Measurements from ENCODE around the gene KCNQ4.

KCNQ4 gene

DNA sequence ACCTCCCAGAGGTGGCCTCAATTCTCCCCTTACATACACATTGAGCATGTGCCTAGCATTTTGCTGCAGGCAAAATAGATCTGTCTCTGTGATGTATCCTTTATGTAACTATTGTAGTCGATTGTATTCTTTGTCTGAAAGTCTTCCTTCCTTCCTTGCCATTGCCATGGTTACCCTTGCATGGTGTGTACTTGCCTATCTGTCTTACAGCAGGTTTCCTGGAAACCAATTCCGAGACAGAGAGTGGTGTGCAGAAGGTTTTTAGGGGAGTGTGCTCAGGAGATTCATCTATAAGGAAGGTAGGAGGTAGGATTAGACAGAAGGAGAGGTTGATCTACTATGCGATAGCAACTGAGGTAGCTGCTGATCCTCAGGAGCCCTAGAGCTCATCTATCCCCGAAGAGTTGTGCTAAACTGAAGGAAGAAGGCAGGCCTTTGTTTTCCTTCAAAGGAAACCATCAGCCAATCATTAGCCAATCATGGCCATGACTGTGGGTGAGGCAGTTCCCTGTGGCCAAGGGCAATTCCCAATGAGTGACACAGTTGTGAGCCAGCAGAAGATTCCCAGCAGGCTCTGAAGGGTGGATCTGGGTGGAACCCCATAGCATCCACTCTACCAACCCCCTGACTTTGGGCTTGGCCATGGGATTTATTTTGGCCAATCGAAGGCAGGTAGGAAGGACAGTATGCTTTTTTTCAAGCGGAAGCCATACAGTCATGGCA, 63.6 kb downstream of the KCNQ4 start:
- TF ChIP-seq, protein P1, sequence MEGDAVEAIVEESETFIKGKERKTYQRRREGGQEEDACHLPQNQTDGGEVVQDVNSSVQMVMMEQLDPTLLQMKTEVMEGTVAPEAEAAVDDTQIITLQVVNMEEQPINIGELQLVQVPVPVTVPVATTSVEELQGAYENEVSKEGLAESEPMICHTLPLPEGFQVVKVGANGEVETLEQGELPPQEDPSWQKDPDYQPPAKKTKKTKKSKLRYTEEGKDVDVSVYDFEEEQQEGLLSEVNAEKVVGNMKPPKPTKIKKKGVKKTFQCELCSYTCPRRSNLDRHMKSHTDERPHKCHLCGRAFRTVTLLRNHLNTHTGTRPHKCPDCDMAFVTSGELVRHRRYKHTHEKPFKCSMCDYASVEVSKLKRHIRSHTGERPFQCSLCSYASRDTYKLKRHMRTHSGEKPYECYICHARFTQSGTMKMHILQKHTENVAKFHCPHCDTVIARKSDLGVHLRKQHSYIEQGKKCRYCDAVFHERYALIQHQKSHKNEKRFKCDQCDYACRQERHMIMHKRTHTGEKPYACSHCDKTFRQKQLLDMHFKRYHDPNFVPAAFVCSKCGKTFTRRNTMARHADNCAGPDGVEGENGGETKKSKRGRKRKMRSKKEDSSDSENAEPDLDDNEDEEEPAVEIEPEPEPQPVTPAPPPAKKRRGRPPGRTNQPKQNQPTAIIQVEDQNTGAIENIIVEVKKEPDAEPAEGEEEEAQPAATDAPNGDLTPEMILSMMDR (IDR thresholded peaks at IDR 0.05; ENCODE audit: low read depth, low read length, missing control alignments), result no peak
- no peak for DNase-seq (ENCODE audit: low read depth)
- H3K4me3 ChIP-seq (ENCODE audit: low read depth, low read length), result no peak overlapping the region
- in situ Hi-C loops (cut with HindIII; ENCODE audit: low sequenced_read_pairs), result no loop called here

- H3K4me3 ChIP-seq (ENCODE audit: low read depth, low read length), result no peak overlapping the region
- TF ChIP-seq, protein P1 (IDR thresholded peaks at IDR 0.05; ENCODE audit: low read depth, low read length, missing control alignments), result peak; percentile 96
- peak; percentile 49 for DNase-seq (ENCODE audit: low read depth)
- in situ Hi-C loops (cut with HindIII; ENCODE audit: low sequenced_read_pairs), result no loop called here
Measured at GRCh38 chr1:40848530-40849189, 65.1 kb downstream of the KCNQ4 start.

DNA sequence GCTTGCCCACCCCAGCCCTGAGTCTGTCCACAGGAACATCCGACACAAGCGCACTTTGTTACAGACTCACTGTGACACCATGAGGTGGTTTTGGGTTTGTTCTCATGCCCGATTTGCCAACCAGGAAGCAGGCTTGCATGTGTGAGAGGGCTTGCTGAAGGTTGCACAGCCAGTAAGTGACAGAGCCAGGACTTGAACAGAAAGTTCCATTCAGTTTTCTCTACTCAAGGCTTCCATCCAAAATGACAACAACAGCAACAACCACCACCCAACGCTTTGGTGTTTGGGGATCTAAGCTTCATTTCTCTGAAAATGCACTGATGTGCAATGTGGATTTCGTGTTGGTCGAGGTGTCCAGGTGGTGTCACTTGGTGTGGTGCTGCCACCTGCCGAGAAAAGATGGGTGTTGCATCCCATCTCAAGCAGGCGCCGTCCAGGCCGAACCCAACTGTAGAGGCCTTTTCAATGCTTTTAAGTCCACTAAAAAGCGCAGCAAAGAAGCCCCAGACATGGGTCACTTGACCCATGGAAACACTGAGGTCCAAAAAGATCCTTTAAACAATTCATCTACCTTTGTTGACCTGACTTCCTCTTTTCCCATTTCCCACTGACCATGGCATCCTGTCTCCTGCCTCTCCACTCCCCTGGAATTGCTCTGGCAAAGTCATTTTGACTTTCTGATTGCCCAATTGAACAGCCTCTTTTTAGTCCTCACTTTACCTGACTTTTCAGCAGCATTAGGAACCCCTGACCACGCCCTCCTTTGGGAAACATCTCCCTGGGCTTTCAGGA, 66.4 kb downstream of the KCNQ4 start:
- H3K4me3 ChIP-seq (ENCODE audit: low read depth, low read length), result no peak overlapping the region
- in situ Hi-C loops (cut with HindIII; ENCODE audit: low sequenced_read_pairs), result loop anchor here (5.0 kb wide), 2 partner anchors 83 to 107 kb away; no protein-coding TSS in a partner anchor
- peak; percentile 27 for DNase-seq (ENCODE audit: low read depth)
- TF ChIP-seq, protein P1 (IDR thresholded peaks at IDR 0.05; ENCODE audit: low read depth, low read length, missing control alignments), result peak; percentile 86

GRCh38 chr1:40851643-40852042, 68.1 kb downstream of the KCNQ4 start:
- DNase-seq (ENCODE audit: low read depth), result no peak
- TF ChIP-seq, protein P1 (IDR thresholded peaks at IDR 0.05; ENCODE audit: low read depth, low read length, missing control alignments), result no peak
- no peak overlapping the region for H3K4me3 ChIP-seq (ENCODE audit: low read depth, low read length)
- in situ Hi-C loops (cut with HindIII; ENCODE audit: low sequenced_read_pairs), result loop anchor here (5.0 kb wide), 2 partner anchors 84 to 106 kb away; no protein-coding TSS in a partner anchor

DNA sequence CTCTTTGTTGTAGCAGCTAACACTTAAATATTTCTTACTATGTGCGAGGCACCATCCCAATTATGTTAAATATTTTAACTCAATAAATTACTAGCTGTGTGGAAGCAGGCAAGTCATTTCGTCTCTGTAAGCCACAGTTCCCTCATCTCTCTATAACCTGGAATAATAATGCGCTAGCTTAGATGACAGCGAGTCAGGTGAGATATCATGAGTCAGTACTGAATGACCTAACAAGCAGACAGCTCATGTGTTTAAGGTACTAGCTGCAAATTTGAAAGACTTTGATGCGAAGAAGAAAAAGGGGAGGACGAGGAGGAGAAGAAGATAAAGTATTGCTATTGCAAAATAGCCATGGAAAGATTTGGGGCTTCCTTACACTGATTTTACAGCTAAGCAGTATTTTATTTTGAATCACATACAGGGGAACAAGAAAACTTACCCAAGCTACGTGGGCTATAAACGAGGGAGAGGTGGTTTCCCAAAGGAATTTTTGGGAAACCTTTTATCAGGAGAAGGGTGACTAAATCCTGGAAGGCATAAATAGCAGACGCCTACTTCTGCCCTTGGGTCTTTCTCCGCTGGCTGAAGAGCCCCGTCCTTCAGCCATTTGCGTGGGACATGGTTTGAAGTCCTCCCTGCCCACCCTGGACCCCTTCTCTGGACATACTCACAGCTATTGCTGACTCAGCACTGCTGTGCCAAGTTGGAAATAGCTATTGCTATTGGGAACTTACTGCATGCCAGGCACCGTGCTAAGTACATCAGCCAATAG, 69.7 kb downstream of the KCNQ4 start:
- DNase-seq (ENCODE audit: low read depth), result no peak
- H3K4me3 ChIP-seq (ENCODE audit: low read depth, low read length), result no peak overlapping the region
- TF ChIP-seq, protein P1 (IDR thresholded peaks at IDR 0.05; ENCODE audit: low read depth, low read length, missing control alignments), result no peak
- in situ Hi-C loops (cut with HindIII; ENCODE audit: low sequenced_read_pairs), result loop anchor here (5.0 kb wide), 2 partner anchors 86 to 104 kb away; no protein-coding TSS in a partner anchor

DNA sequence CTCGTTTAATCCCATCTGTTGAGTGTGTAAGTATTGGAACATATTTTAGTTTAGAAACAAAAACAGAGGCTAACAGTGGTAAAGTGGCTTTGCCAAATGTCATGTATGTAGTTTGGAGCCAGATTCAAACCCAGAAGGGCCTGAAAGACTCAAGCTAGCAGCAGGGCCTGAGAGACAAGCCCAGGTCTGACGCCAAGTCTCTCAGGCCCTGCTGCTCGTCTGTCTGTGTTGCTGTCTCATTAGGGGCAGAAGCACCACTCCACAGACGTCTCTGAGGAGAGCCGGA, 70.2 kb downstream of the KCNQ4 start:
- TF ChIP-seq, protein P1 (IDR thresholded peaks at IDR 0.05; ENCODE audit: low read depth, low read length, missing control alignments), result no peak

More for the DNA sequence above, 70.2 kb downstream of the KCNQ4 start:
- in situ Hi-C loops (cut with HindIII; ENCODE audit: low sequenced_read_pairs), result loop anchor here (5.0 kb wide), 2 partner anchors 87 to 103 kb away; no protein-coding TSS in a partner anchor
- no peak overlapping the region for H3K4me3 ChIP-seq (ENCODE audit: low read depth, low read length)
- no peak for DNase-seq (ENCODE audit: low read depth)

Measured in astrocyte of the cerebellum (primary cell).